Effector memory CD4-positive, alpha-beta T cell (primary cell): ENCODE measurements around the gene DHPS.
"Not testable (repeated sequence)": the region's sequence is repeated elsewhere in the genome, so short reads cannot be mapped to it uniquely, and the experiment has no call there.

Experiments used
- DNase-seq, 3 donors: peaks; one replicate each; pipeline ENCODE4 v3.0.0-alpha.2; 2020
- H3K27ac ChIP-seq: 2 replicates; pipeline ENCODE4 v1.7.0; 2013; ENCODE audit warnings: mild to moderate bottlenecking, low read length, moderate library complexity; ENCODE audit not compliant: insufficient read depth, poor library complexity, severe bottlenecking
- H3K27me3 ChIP-seq: replicated peaks from 2 replicates; pipeline ENCODE4 v1.7.0; 2013; ENCODE audit warnings: mild to moderate bottlenecking, low read length; ENCODE audit not compliant: insufficient read depth, control insufficient read depth, poor library complexity, severe bottlenecking
- H3K36me3 ChIP-seq: 2 replicates; pipeline ENCODE4 v1.7.0; 2013; ENCODE audit warnings: mild to moderate bottlenecking, low read length, moderate library complexity; ENCODE audit not compliant: control insufficient read depth, insufficient read depth
- H3K4me1 ChIP-seq: 2 replicates; pipeline ENCODE4 v1.7.0; 2013; ENCODE audit warnings: low read length, mild to moderate bottlenecking; ENCODE audit not compliant: control insufficient read depth, insufficient read depth, poor library complexity, severe bottlenecking
- H3K4me3 ChIP-seq: 2 replicates; pipeline ENCODE4 v1.7.0; 2013; ENCODE audit warnings: low read length, low read depth, mild to moderate bottlenecking; ENCODE audit not compliant: insufficient read depth, poor library complexity, severe bottlenecking
- H3K9me3 ChIP-seq: 2 replicates; pipeline ENCODE4 v1.7.0; 2013; ENCODE audit warnings: mild to moderate bottlenecking, low read length, moderate library complexity; ENCODE audit not compliant: control insufficient read depth

Gene DHPS

DNA sequence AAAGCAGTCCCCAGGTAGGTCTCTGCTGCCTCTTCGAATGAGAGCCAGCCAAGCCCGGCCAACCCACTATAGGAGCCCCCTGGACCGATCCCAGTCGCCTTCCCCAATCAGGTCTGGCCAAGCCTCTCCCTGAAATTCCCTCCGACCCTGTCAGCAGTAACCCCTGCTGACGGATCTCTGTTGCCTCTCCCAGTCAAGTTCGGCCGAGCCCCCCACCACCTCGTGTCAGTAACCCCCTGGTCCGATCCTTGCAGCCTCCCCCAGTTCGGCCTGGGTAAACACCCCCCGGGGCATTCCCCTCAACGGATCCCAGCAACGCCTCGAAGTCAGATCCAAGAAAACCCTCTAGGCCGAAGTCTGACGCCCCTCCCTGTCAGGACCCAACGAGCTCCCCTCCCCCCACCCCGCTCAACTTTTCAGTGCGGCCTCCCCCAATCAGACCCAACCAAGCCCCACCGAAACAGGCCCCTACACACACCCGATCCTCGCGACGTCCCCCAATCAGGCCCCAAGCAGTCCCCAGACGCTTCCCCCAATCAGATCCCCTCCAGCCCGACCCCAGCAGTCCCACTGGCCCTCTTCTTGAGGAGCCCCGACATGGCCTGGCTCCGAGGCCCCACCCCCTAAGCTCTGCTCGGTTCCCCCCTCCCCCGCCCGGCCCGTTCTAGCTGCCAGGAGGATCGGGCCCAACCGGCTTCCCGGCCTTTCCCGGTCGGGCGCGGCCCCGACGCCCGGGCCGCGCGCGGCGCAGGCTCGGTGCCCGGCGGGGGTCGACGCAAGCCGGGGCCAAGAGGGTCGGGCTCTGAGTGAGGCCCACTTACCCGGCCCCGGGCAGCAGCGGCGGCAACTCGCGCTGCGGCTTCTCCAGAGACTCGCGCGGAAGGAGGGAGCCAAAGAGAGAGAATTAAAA lies 40.2 kb upstream of the DHPS start:
- Histone ChIP-seq H3K9me3 (no peaks in the 10 kb centered on the region), H3K27me3 (no peaks in the 10 kb centered on the region), H3K4me3 (peak overlapping the region; percentile 55), H3K36me3 (peaks cover 6% of the 10 kb centered on the region), H3K4me1 (peaks cover 19% of the 10 kb centered on the region), H3K27ac (peak overlapping the region; percentile 75)
- DNase-seq, result peak; percentile 22 to 42 (median 41)

DNA sequence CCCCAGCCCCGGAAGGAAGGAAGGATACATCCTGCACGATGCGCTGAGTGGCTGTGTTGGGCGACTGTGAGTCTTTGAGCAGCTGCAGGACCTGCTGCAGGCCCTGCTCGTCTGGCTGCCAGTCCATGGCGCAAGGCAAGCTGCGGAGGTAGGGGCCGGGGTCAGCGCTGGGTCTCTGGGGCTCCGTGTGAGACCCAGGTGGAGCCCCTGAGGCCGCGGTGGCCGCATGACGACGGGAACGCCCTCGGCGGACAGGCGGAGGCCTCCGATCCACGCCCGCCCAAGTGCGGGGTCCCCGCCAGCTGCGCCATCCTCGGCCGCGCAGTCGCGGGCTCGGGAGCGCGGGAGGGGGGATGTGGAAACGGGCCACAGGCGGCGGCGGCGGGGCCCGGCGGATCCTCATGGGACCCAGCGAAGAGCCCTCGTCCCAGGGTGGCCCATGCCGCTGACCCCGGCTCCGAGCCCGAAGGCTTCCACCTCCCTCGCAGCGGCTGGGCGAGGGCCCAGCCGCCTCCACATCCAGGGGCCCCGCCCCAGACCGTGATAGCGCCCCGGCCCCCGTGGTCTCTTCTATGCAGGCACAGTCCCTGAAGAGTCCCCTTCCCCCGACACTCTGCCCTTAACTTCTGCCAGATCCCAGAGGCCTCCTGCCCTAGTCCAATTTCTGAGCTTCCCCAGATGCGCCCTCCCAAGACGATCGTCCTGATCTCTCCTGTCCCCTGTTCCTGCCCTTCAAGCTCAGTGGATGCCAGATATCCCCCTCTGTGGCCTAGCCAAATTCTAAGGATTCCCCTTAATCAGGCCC lies 39.4 kb upstream of the DHPS start:
- DNase-seq, result no peak
- no peaks in the 10 kb centered on the region for H3K27me3 ChIP-seq
- peaks cover 19% of the 10 kb centered on the region for H3K4me1 ChIP-seq
- peak overlapping the region; percentile 75 for H3K27ac ChIP-seq
- no peaks in the 10 kb centered on the region for H3K9me3 ChIP-seq
- peak overlapping the region; percentile 55 for H3K4me3 ChIP-seq
- peaks cover 6% of the 10 kb centered on the region for H3K36me3 ChIP-seq

DNA sequence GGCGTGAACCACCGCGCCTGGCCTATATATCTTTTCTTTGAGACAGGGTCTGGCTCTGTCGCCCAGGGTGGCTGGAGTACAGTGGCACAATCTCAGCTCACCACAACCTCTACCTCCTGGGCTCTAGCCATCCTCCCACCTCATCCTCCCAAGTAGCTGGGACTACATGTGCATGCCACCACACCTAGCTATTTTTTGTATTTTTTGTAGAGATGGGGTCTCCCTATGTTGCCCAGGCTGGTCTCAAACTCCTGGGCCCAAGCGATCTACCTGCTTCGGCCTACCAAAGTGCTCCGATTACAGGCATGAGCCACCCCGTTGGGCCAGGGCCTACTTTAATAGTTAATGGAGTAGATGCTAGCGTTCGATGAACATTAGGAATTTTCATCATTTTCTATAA lies 38.6 kb upstream of the DHPS start:
- peaks cover 13% of the 10 kb centered on the region for H3K36me3 ChIP-seq
- H3K4me1 ChIP-seq, result peaks cover 19% of the 10 kb centered on the region
- no peak overlapping the region for H3K4me3 ChIP-seq
- H3K9me3 ChIP-seq, result no peaks in the 10 kb centered on the region
- no peak overlapping the region for H3K27ac ChIP-seq
- no peaks in the 10 kb centered on the region for H3K27me3 ChIP-seq
- no peak for DNase-seq

DNA sequence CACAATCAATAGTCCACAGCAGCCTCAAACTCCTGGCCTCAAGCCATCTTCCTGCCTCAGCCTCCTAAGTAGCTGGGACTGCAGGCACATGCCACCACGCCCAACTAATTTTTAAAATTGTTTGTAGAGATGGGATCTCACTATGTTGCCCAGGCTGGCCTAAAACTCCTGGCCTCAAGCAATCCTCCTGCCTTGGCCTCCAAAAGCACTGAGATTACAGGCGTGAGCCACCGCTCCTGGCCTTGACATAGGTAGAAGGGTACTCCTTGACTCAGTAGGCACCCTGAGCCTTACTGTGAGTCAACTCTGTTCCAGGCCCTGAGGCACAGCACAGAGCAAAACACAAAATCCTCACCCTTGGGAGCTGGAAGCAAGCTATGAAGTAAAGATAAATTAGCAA lies 34.2 kb upstream of the DHPS start:
- no peak for DNase-seq
- no peak overlapping the region for H3K4me3 ChIP-seq
- no peak overlapping the region for H3K27ac ChIP-seq
- H3K9me3 ChIP-seq, result no peaks in the 10 kb centered on the region
- peaks cover 7% of the 10 kb centered on the region for H3K4me1 ChIP-seq
- H3K36me3 ChIP-seq, result peaks cover 39% of the 10 kb centered on the region
- no peaks in the 10 kb centered on the region for H3K27me3 ChIP-seq

DNA sequence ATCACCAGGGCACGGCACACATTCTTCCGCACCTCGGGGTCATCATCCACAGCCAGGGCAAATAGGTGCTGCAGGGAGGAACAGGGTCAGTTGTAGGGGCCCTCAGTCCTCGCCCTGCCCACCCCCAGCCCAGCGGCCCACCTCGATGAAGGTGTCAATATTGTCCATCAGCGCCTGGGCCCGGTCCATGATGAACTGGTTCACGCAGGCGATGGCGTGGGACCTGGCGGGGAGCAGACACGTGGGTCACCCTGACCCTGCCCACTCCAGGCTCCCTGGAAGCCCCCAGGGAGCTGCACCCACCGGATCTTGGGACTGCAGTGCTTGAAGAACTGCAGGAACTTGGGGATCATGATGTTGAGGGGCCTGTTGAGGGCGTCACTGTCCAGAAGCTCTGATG lies 33.4 kb upstream of the DHPS start:
- no peaks in the 10 kb centered on the region for H3K4me1 ChIP-seq
- no peaks in the 10 kb centered on the region for H3K27me3 ChIP-seq
- no peaks in the 10 kb centered on the region for H3K9me3 ChIP-seq
- no peak overlapping the region for H3K27ac ChIP-seq
- no peak for DNase-seq
- peaks cover 44% of the 10 kb centered on the region for H3K36me3 ChIP-seq
- H3K4me3 ChIP-seq, result no peak overlapping the region

DNA sequence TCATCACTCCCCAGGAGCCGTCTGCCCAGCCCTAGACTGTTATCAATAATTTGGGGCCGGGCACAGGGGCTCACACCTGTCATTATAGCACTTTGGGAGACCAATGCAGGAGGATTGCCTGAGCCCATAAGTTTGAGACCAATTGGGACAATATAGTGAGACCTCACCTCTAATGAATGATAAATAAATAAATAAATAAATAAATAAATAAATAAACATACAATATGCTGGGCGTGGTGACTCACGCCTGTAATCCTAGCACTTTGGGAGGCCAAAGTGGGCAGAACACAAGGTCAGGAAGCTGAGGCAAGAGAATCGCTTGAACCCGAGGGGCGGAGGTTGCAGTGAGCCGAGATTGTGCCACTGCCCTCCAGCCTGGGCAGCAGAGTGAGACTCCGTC lies 31.6 kb upstream of the DHPS start:
- not testable (repeated sequence) for H3K4me3 ChIP-seq, H3K27ac ChIP-seq, DNase-seq, H3K4me1 ChIP-seq, H3K27me3 ChIP-seq, H3K9me3 ChIP-seq
- H3K36me3 ChIP-seq, result peaks cover 43% of the 10 kb centered on the region

DNA sequence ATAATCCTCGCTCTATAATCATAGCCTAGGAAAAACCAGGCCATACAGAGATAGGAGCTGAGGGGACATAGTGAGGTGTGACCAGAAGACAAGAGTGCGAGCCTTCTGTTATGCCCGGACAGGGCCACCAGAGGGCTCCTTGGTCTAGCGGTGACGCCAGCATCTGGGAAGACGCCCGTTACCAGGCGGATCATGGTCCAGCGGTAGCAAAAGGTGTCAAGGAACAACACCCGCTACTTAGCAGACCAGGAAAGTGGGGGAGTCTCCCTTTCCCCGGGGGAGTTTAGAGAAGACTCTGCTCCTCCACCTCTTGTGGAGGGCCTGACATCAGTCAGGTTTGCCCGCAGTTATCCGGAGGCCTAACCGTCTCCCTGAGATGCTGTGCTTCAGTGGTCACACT lies 30.4 kb upstream of the DHPS start:
- not testable (repeated sequence) for H3K27ac ChIP-seq, H3K27me3 ChIP-seq, DNase-seq, H3K9me3 ChIP-seq, H3K4me1 ChIP-seq, H3K4me3 ChIP-seq
- H3K36me3 ChIP-seq, result peaks cover 43% of the 10 kb centered on the region

DNA sequence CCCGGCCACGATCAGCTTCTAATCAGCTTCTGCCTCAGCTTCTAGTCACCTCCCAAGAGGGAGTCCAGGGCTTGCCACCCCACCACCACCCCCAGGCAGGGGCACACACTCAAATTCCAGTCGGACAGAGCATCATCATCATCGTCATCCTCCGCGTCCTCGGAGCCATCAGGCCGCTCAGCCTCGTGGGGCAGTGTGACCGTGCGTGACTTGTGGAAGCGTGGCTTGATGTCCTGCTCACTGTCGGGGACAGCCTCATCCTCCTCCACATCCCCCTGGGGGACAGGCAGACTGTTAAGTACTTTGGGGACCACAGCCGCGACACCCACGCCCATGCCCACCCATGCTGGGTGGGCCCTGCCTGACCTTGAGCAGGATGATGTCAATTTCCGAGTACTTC lies 29.5 kb upstream of the DHPS start:
- no peaks in the 10 kb centered on the region for H3K27me3 ChIP-seq
- H3K36me3 ChIP-seq, result peaks cover 49% of the 10 kb centered on the region
- no peak overlapping the region for H3K27ac ChIP-seq
- no peaks in the 10 kb centered on the region for H3K9me3 ChIP-seq
- no peaks in the 10 kb centered on the region for H3K4me1 ChIP-seq
- no peak overlapping the region for H3K4me3 ChIP-seq
- no peak for DNase-seq

DNA sequence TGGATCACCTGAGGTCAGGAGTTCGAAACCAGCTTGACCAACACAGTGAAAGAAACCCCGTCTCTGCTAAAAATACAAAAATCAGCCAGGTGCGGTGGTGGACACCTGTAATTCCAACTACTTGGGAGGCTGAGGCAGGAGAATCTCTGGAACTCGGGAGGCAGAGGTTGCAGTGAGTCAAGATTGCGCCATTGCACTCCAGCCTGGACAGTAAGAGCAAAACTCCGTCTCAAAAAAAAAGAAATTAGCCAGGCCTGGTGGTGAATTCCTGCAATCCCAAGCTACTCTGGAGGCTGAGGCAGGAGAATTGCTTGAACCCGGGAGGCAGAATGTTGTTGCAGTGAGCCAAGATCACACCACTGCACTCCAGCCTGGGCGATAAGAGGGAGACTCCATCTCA lies 27.0 kb upstream of the DHPS start:
- no peaks in the 10 kb centered on the region for H3K27me3 ChIP-seq
- peaks cover 49% of the 10 kb centered on the region for H3K36me3 ChIP-seq
- H3K27ac ChIP-seq, result no peak overlapping the region
- no peak for DNase-seq
- no peaks in the 10 kb centered on the region for H3K4me1 ChIP-seq
- H3K4me3 ChIP-seq, result no peak overlapping the region
- H3K9me3 ChIP-seq, result no peaks in the 10 kb centered on the region

DNA sequence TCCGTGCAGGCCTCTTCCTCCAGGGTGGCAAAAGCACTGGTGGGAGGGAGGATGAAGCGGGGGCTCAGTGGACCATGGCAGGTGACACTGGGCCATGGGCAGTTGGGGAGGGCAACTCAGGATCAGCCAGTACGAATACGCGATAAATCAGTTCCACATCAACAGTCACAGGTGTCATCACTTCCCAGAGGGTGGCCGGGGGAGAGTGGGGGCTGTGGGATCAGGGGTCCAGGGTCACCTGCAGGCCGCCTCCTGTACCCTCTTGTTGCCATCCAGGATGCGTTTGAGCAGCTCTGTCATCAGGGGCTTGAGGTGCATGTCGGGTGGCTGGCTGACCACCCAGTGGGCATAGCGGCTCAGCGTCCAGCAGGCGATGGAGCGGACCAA lies 24.6 kb upstream of the DHPS start:
- Histone ChIP-seq H3K4me3 (no peak overlapping the region), H3K36me3 (peaks cover 62% of the 10 kb centered on the region), H3K27ac (no peak overlapping the region), H3K27me3 (no peaks in the 10 kb centered on the region), H3K9me3 (no peaks in the 10 kb centered on the region), H3K4me1 (no peaks in the 10 kb centered on the region)
- DNase-seq, result no peak
